ENCODE measurements around the gene GPD1. TPM values are rescaled to one million over a fixed set of nuclear protein-coding genes. Genes with fewer than 3 reads are reported as not detected.
A peak's percentile ranks its signal among the peaks of the same experiment; 100 is the strongest.

Gene GPD1
- total and polyA plus RNA-seq, 2 experiments from 2014 or later: not detected

GRCh38 chr12:50073712-50074111 is 30.1 kb upstream of the GPD1 start:
- no peaks in the 10 kb centered on the region for H3K27me3 ChIP-seq (replicated peaks; ENCODE audit: insufficient read depth)
- H2AFZ ChIP-seq: no peak overlapping the region
- DNase-seq: no peak
- H3K4me2 ChIP-seq (ENCODE audit: unreplicated experiment): no peak overlapping the region
- in situ Hi-C loops (cut with MboI): loop anchor here (25.0 kb wide), 1 partner anchor 211 kb away; no protein-coding TSS in a partner anchor
- no peaks in the 10 kb centered on the region for H3K79me2 ChIP-seq (ENCODE audit: insufficient read depth)
- no peaks in the 10 kb centered on the region for H3K4me1 ChIP-seq (ENCODE audit: insufficient read depth)
- H3K27ac ChIP-seq: no peak overlapping the region
- no peaks in the 10 kb centered on the region for H3K36me3 ChIP-seq (ENCODE audit: low read depth)
- no peaks in the 10 kb centered on the region for H3K9me3 ChIP-seq (ENCODE audit: low read depth)
- H3F3A ChIP-seq (ENCODE audit: insufficient read depth): no peaks in the 10 kb centered on the region
- 71 to 77% methylated on average over 9 to 10 of the region's 10 CpGs for WGBS, 2 experiments (ENCODE audit: low coverage in 1 of 2, low lambda C conversion rate in 2 of 2, missing lambda C conversion rate in 2 of 2)
- no peak for TF ChIP-seq EZH2phosphoT487 (IDR thresholded peaks at IDR 0.05; ENCODE audit: insufficient read depth, low read depth)
- TF ChIP-seq EZH2 (IDR thresholded peaks at IDR 0.05; ENCODE audit: insufficient read depth, poor library complexity, severe bottlenecking): no peak
- no peak overlapping the region for H3K9ac ChIP-seq
- no peak overlapping the region for H3K4me3 ChIP-seq
- H3K9me2 ChIP-seq (ENCODE audit: insufficient read depth): no peaks in the 10 kb centered on the region
- H4K20me1 ChIP-seq (ENCODE audit: insufficient read depth): no peaks in the 10 kb centered on the region

GRCh38 chr12:50074936-50075807 is 28.6 kb upstream of the GPD1 start:
- TF ChIP-seq EZH2 (IDR thresholded peaks at IDR 0.05; ENCODE audit: insufficient read depth, poor library complexity, severe bottlenecking) (no peak), EZH2phosphoT487 (IDR thresholded peaks at IDR 0.05; ENCODE audit: insufficient read depth, low read depth) (no peak)
- H3K9me2 ChIP-seq (ENCODE audit: insufficient read depth): no peaks in the 10 kb centered on the region
- in situ Hi-C loops (cut with MboI): loop anchor here (25.0 kb wide), 1 partner anchor 213 kb away; no protein-coding TSS in a partner anchor
- H3K79me2 ChIP-seq (ENCODE audit: insufficient read depth): no peaks in the 10 kb centered on the region
- no peak overlapping the region for H3K27ac ChIP-seq
- no peaks in the 10 kb centered on the region for H3K9me3 ChIP-seq (ENCODE audit: low read depth)
- no peaks in the 10 kb centered on the region for H3F3A ChIP-seq (ENCODE audit: insufficient read depth)
- WGBS, 2 experiments (ENCODE audit: low coverage in 1 of 2, low lambda C conversion rate in 2 of 2, missing lambda C conversion rate in 2 of 2): 6% methylated on average over 8 to 9 of the region's 9 CpGs
- H3K9ac ChIP-seq: no peak overlapping the region
- H4K20me1 ChIP-seq (ENCODE audit: insufficient read depth): no peaks in the 10 kb centered on the region
- no peak overlapping the region for H2AFZ ChIP-seq
- H3K4me1 ChIP-seq (ENCODE audit: insufficient read depth): no peaks in the 10 kb centered on the region
- no peak overlapping the region for H3K4me2 ChIP-seq (ENCODE audit: unreplicated experiment)
- H3K27me3 ChIP-seq (replicated peaks; ENCODE audit: insufficient read depth): no peaks in the 10 kb centered on the region
- no peak overlapping the region for H3K4me3 ChIP-seq
- no peaks in the 10 kb centered on the region for H3K36me3 ChIP-seq (ENCODE audit: low read depth)
- DNase-seq: peak; percentile 89

GRCh38 chr12:50075808-50076170 is 28.0 kb upstream of the GPD1 start:
- in situ Hi-C loops (cut with MboI): no loop called here
- no peak overlapping the region for H3K4me2 ChIP-seq (ENCODE audit: unreplicated experiment)
- no peak overlapping the region for H3K27ac ChIP-seq
- DNase-seq: no peak
- H3K9me2 ChIP-seq (ENCODE audit: insufficient read depth): no peaks in the 10 kb centered on the region
- no peaks in the 10 kb centered on the region for H3F3A ChIP-seq (ENCODE audit: insufficient read depth)
- no peaks in the 10 kb centered on the region for H3K9me3 ChIP-seq (ENCODE audit: low read depth)
- no peaks in the 10 kb centered on the region for H3K4me1 ChIP-seq (ENCODE audit: insufficient read depth)
- H3K27me3 ChIP-seq (replicated peaks; ENCODE audit: insufficient read depth): no peaks in the 10 kb centered on the region
- H4K20me1 ChIP-seq (ENCODE audit: insufficient read depth): no peaks in the 10 kb centered on the region
- no peaks in the 10 kb centered on the region for H3K79me2 ChIP-seq (ENCODE audit: insufficient read depth)
- H2AFZ ChIP-seq: no peak overlapping the region
- H3K4me3 ChIP-seq: no peak overlapping the region
- WGBS, 2 experiments (ENCODE audit: low coverage in 1 of 2, low lambda C conversion rate in 2 of 2, missing lambda C conversion rate in 2 of 2): 95 to 97% methylated on average over 1 of the region's 1 CpG
- no peaks in the 10 kb centered on the region for H3K36me3 ChIP-seq (ENCODE audit: low read depth)
- H3K9ac ChIP-seq: no peak overlapping the region
- TF ChIP-seq EZH2phosphoT487 (IDR thresholded peaks at IDR 0.05; ENCODE audit: insufficient read depth, low read depth) (no peak), EZH2 (IDR thresholded peaks at IDR 0.05; ENCODE audit: insufficient read depth, poor library complexity, severe bottlenecking) (no peak)

- Histone ChIP-seq H3K4me1 (ENCODE audit: insufficient read depth) (no peaks in the 10 kb centered on the region), H4K20me1 (ENCODE audit: insufficient read depth) (no peaks in the 10 kb centered on the region), H3K9me2 (ENCODE audit: insufficient read depth) (no peaks in the 10 kb centered on the region), H3K9me3 (ENCODE audit: low read depth) (no peaks in the 10 kb centered on the region), H2AFZ (no peak overlapping the region), H3K27ac (no peak overlapping the region), H3K4me3 (no peak overlapping the region), H3K9ac (no peak overlapping the region), H3K36me3 (ENCODE audit: low read depth) (no peaks in the 10 kb centered on the region), H3F3A (ENCODE audit: insufficient read depth) (no peaks in the 10 kb centered on the region), H3K27me3 (replicated peaks; ENCODE audit: insufficient read depth) (no peaks in the 10 kb centered on the region), H3K79me2 (ENCODE audit: insufficient read depth) (no peaks in the 10 kb centered on the region), H3K4me2 (ENCODE audit: unreplicated experiment) (no peak overlapping the region)
- in situ Hi-C loops (cut with MboI): no loop called here
- TF ChIP-seq EZH2phosphoT487 (IDR thresholded peaks at IDR 0.05; ENCODE audit: insufficient read depth, low read depth) (no peak), EZH2 (IDR thresholded peaks at IDR 0.05; ENCODE audit: insufficient read depth, poor library complexity, severe bottlenecking) (no peak)
- 85 to 94% methylated on average over 12 of the region's 12 CpGs for WGBS, 2 experiments (ENCODE audit: low coverage in 1 of 2, low lambda C conversion rate in 2 of 2, missing lambda C conversion rate in 2 of 2)
- no peak for DNase-seq
Observed at GRCh38 chr12:50077099-50077498, 26.7 kb upstream of the GPD1 start.
